Spleen (tissue), 11 donors: ENCODE measurements around the gene RFXANK. TPM values are rescaled to one million over a fixed set of nuclear protein-coding genes. Genes with fewer than 3 reads are reported as not detected.
"Not testable (repeated sequence)": the region's sequence is repeated elsewhere in the genome, so short reads cannot be mapped to it uniquely, and the experiment has no call there.

ENCODE experiments used
- DNase-seq: peaks from one replicate; pipeline ENCODE4 v3.0.0-alpha.2; 2020
- H3K27ac ChIP-seq, 8 donors: fragments of 200-600 bp; sonication (generic) in 7 of 8; 1 replicate in 4 of 8; 2 replicates in 4 of 8; pipeline versions ENCODE4 v1.5.0 to v1.8.0; 2016 to 2021; ENCODE audit warnings: inconsistent platforms in 4 of 8, mild to moderate bottlenecking in 4 of 8, moderate library complexity in 1 of 8
- H3K27me3 ChIP-seq, 7 donors: fragments of 200-600 bp; sonication (generic) in 6 of 7; replicated peaks in 1 of 7; 1 replicate in 4 of 7; 2 replicates in 3 of 7; pipeline versions ENCODE4 v1.5.0 to v1.8.0; 2016 to 2021; ENCODE audit warnings: inconsistent platforms in 3 of 7, mild to moderate bottlenecking in 1 of 7
- H3K36me3 ChIP-seq, 6 donors: fragments of 200-600 bp; sonication (generic) in 5 of 6; 1 replicate in 4 of 6; 2 replicates in 2 of 6; pipeline versions ENCODE4 v1.5.0 to v1.8.0; 2016 to 2021; ENCODE audit warnings: inconsistent platforms in 2 of 6
- H3K4me1 ChIP-seq, 6 donors: fragments of 200-600 bp; sonication (generic) in 5 of 6; 1 replicate in 3 of 6; 2 replicates in 3 of 6; pipeline versions ENCODE4 v1.5.0 to v1.8.0; 2016 to 2021; ENCODE audit warnings: inconsistent platforms in 3 of 6
- H3K4me3 ChIP-seq, 8 donors: fragments of 200-600 bp; sonication (generic) in 7 of 8; 1 replicate in 4 of 8; 2 replicates in 4 of 8; pipeline versions ENCODE4 v1.5.0 to v1.8.0; 2016 to 2021; ENCODE audit warnings: inconsistent platforms in 4 of 8, mild to moderate bottlenecking in 4 of 8, moderate library complexity in 2 of 8
- H3K9me3 ChIP-seq, 8 donors: fragments of 200-600 bp; sonication (generic) in 7 of 8; 1 replicate in 4 of 8; 2 replicates in 4 of 8; pipeline versions ENCODE4 v1.5.0 to v1.8.0; 2016 to 2021; ENCODE audit warnings: inconsistent platforms in 4 of 8
- POLR2A ChIP-seq, 3 donors: fragments of 450-650 bp; IDR thresholded peaks; one replicate each; pipeline ENCODE4 v1.5.1; 2017; ENCODE audit warnings: antibody characterized with exemption in 3 of 3, mild to moderate bottlenecking in 1 of 3
- POLR2AphosphoS5 ChIP-seq, 3 donors: sonication (generic); formaldehyde crosslinking; IDR thresholded peaks; one replicate each; pipeline ENCODE4 v1.5.1; 2017; ENCODE audit warnings: antibody characterized with exemption in 3 of 3
- WGBS, 5 donors: extraction: QIAGEN DNeasy Blood & Tissue Kit in 3 of 5; methylation state at CpG; one replicate each; pipeline versions ENCODE4 v1.1.5 to v1.1.7; 2013 to 2018; 5-methylcytosine and 5-hydroxymethylcytosine counted together
- intact Hi-C: fragments of 100-400 bp; cut with DNase I; formaldehyde crosslinking; loops from one replicate; pipeline ENCODE4 v1.15.0; 2023; ENCODE audit warnings: low total_unique reads
- polyA plus RNA-seq, 3 donors: library from polyadenylated mRNA; stranded (reverse); fragments of 200-250 nt; gene quantifications; one replicate each; pipeline ENCODE4 v1.2.1, GENCODE V29; 2013
- total RNA-seq, 7 donors: library from RNA; depleted of rRNA in 3 of 7; stranded (reverse); fragments of >200 nt in 3 of 7; fragmentation: NEBNext Ultra II Directional in 4 of 7; extraction: Animal tissue kit (Norgen Biotek cat#: 25700) in 4 of 7; gene quantifications; one replicate each; pipeline versions ENCODE4 v1.1.0 to v1.2.1, GENCODE V29; 2016 to 2021
- TF ChIP-seq, protein P1 (sequence below), 11 experiments: fragments of 200-600 bp in 7 of 11; fragments of 450-650 bp in 4 of 11; sonication (generic) in 4 of 11; IDR thresholded peaks in 8 of 11; conservative IDR thresholded peaks in 3 of 11; 1 replicate in 7 of 11; 2 replicates in 4 of 11; pipeline versions ENCODE4 v1.4.0 to v1.8.0; 2016 to 2021; ENCODE audit warnings: antibody characterized with exemption in 11 of 11, inconsistent platforms in 4 of 11, mild to moderate bottlenecking in 1 of 11
- donor health status: healthy with polysubstance abuse.
- donor health status: DM: no; HTN: no; CAD: no; lungs with moderate emphysema.
- donor health status: DM: no; HTN: no; CAD: no.
- donor health status: Bipolar disorder and iron deficiency.
- donor health status: healthy.
- donor health status: DM: no; HTN: no; CAD: no.
- donor health status: DM: yes; HTN: yes; CAD: no.

The RFXANK gene
- total and polyA plus RNA-seq, 10 donors = 47.4 to 139 (median 75.7) TPM

GRCh38 chr19:19170053-19170872, 21.8 kb upstream of the RFXANK start, which contains the start of gene MEF2B:
MEF2B (minus strand) TSS chr19:19170263; CDS start chr19:19150735, 19,528 bp downstream.
- H3K27me3 ChIP-seq = peaks cover 0 to 19% (median 0%) of the 10 kb centered on the region in 7 donors
- H3K4me3 ChIP-seq = peak within 1 kb of the TSS in 6 of 8 donors; percentile 17 to 62 (median 23)
- DNase-seq = peak; percentile 93
- intact Hi-C loops = no loop called here
- whole genome bisulfite sequencing, 5 donors = 11 to 20% (median 14%) methylated on average over 55 to 56 of the region's 56 CpGs
- peaks cover 0 to 34% (median 0%) of the 10 kb centered on the region in 6 donors for H3K36me3 ChIP-seq
- peaks cover 0 to 57% (median 21%) of the 10 kb centered on the region in 6 donors for H3K4me1 ChIP-seq
- H3K9me3 ChIP-seq = no peaks in the 10 kb centered on the region
- H3K27ac ChIP-seq = peak within 1 kb of the TSS in 1 of 8 donors; percentile 69
- no peak for TF ChIP-seq POLR2A (IDR thresholded peaks at IDR 0.05)
- TF ChIP-seq POLR2AphosphoS5 (IDR thresholded peaks at IDR 0.05) = peak; percentile 61 to 82 (median 77)

DNA sequence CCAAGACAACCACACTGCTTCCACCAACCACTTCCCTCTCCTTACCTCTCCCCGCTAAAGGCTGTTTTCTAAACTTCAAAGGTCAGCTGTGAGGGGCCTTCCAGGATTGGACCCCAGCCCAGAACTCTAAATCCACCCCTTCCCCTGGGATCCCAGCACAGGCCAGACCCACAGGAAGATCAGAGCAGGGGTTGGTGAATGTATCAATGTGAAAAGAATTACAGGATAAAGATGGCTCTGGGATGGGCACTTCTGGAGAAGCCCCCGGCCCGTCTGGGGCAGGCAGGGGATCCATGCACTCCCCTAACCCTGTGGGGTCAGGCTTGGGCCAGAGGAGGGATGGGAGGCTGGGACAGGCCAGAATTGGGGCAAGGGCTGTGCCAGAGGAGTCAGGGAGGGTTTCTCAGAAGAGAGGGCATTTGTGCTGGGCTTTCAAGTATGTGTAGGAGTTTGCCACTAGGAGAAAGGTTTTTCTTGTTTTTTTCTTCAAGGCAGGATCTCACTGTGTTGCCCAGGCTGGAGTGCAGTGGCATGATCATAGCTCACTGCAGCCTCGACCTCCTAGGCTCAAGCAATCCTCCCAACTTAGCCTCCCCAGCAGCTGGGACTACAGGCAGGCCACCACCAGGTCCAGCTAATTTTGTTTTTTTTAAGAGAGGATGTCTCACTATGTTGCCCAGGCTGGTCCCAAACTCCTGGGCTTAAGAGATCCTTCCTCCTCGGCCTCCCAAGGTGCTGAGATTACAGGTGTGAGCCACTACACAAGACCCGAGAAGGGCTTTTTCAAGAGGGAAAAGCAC, 21.0 kb upstream of the RFXANK start:
- no peak for TF ChIP-seq POLR2AphosphoS5 (IDR thresholded peaks at IDR 0.05)
- no peak for TF ChIP-seq POLR2A (IDR thresholded peaks at IDR 0.05)
- TF ChIP-seq, protein P1, sequence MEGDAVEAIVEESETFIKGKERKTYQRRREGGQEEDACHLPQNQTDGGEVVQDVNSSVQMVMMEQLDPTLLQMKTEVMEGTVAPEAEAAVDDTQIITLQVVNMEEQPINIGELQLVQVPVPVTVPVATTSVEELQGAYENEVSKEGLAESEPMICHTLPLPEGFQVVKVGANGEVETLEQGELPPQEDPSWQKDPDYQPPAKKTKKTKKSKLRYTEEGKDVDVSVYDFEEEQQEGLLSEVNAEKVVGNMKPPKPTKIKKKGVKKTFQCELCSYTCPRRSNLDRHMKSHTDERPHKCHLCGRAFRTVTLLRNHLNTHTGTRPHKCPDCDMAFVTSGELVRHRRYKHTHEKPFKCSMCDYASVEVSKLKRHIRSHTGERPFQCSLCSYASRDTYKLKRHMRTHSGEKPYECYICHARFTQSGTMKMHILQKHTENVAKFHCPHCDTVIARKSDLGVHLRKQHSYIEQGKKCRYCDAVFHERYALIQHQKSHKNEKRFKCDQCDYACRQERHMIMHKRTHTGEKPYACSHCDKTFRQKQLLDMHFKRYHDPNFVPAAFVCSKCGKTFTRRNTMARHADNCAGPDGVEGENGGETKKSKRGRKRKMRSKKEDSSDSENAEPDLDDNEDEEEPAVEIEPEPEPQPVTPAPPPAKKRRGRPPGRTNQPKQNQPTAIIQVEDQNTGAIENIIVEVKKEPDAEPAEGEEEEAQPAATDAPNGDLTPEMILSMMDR (IDR thresholded peaks at IDR 0.05 in 8 of 11, conservative IDR thresholded peaks at IDR 0.05 in 3 of 11) = no peak
- DNase-seq = no peak
- H3K27ac ChIP-seq = peak overlapping the region in 2 of 8 donors; percentile 42 to 69
- no peak overlapping the region for H3K4me3 ChIP-seq
- no peaks in the 10 kb centered on the region for H3K9me3 ChIP-seq
- peaks cover 0 to 34% (median 0%) of the 10 kb centered on the region in 6 donors for H3K36me3 ChIP-seq
- peaks cover 0 to 19% (median 0%) of the 10 kb centered on the region in 7 donors for H3K27me3 ChIP-seq
- peaks cover 0 to 59% (median 21%) of the 10 kb centered on the region in 6 donors for H3K4me1 ChIP-seq
- intact Hi-C loops = no loop called here
- 80 to 89% (median 86%) methylated on average over 6 of the region's 6 CpGs for WGBS, 5 donors

DNA sequence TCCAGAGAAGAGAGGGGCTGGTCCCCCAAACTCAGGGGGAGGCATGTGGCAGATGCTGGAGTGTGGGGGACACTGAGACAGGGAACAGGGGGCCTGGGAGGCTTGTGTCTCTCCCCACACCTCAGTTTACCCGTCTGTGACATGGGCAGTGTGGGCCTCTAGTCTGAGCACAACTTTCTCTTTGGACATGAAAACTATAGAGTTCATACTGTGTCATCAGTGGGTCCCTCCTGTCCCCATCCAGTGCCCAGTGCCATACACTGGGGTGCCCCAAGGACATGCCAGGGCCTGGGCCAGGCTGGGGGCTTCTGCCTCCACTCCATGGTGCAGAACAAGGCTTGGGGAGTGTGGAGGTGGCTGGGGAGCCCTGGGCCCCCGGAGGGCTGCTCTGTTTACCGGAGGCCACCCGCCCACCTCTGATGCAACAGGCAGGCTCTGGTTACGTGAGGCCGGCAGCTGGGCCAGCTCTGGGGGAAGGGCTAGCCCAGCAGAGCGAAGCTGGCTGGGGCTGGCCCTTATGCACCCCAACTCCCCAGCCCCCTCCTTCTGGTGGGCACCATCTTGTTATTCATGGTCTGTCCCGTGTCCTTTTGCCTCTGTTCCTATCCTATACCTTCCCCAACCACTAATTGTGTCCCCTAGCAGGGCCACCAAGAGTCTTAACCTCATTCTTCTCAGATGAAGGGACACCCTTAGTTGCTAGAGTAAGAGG, 20.1 kb upstream of the RFXANK start:
- intact Hi-C loops = no loop called here
- WGBS, 5 donors = 35 to 70% (median 60%) methylated on average over 5 to 8 of the region's 8 CpGs

GRCh38 chr19:19173243-19173642, 18.8 kb upstream of the RFXANK start:
- H3K27ac ChIP-seq, H3K9me3 ChIP-seq, intact Hi-C loops, DNase-seq, H3K4me3 ChIP-seq: not testable (repeated sequence)
- Histone ChIP-seq H3K4me1 (peaks cover 0 to 59% (median 21%) of the 10 kb centered on the region in 6 donors), H3K36me3 (peaks cover 0 to 50% (median 9%) of the 10 kb centered on the region in 6 donors), H3K27me3 (peaks cover 0 to 19% (median 0%) of the 10 kb centered on the region in 7 donors)
- 82 to 97% (median 86%) methylated on average over 5 of the region's 5 CpGs for WGBS, 5 donors

More for the DNA sequence above, 20.1 kb upstream of the RFXANK start:
- no peak for DNase-seq
- peak overlapping the region in 2 of 8 donors; percentile 42 to 69 for H3K27ac ChIP-seq
- TF ChIP-seq, protein P1 (IDR thresholded peaks at IDR 0.05 in 8 of 11, conservative IDR thresholded peaks at IDR 0.05 in 3 of 11) = no peak
- TF ChIP-seq POLR2AphosphoS5 (IDR thresholded peaks at IDR 0.05) = peak in 1 of 3 donors; percentile 63
- no peak for TF ChIP-seq POLR2A (IDR thresholded peaks at IDR 0.05)
- H3K36me3 ChIP-seq = peaks cover 0 to 39% (median 5%) of the 10 kb centered on the region in 6 donors
- H3K27me3 ChIP-seq = peaks cover 0 to 19% (median 0%) of the 10 kb centered on the region in 7 donors
- no peaks in the 10 kb centered on the region for H3K9me3 ChIP-seq
- no peak overlapping the region for H3K4me3 ChIP-seq
- H3K4me1 ChIP-seq = peaks cover 0 to 59% (median 21%) of the 10 kb centered on the region in 6 donors
